NCI-H748 treated with DMSO at 0.1 percent for 48 hours (cell line): ENCODE results near the gene FOLR1.
"Not testable (repeated sequence)": the region's sequence is repeated elsewhere in the genome, so short reads cannot be mapped to it uniquely, and the experiment has no call there.

Experiments
- DNase-seq: peaks from one replicate; lab custom pipeline; 2025; lab: John Stamatoyannopoulos, UW

FOLR1 gene

GRCh38 chr11:72191961-72192381 is at the start of gene FOLR1:
FOLR1 (plus strand) TSS chr11:72192140; CDS start chr11:72192174, 34 bp downstream.
- DNase-seq, result no peak

DNA sequence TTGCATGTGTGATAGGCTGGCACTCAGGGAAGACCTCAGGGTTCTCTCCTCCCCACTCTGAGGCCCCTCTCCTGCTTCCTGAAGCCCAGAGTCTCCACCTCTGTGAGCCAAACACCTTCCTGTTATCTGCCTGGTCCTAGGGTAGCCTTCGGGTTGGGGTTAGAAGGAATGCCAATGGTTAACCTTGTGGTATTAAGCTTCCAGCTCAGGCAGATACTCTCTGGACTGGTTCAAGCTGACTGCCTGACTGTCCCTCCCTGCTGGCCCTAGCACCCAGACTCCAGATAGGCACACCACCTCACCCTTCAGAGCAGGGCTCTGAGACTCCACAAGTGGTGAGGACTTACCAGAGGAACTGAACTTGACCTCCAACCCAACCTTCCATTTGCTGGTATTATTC is 49.4 kb upstream of the FOLR1 start:
- not testable (repeated sequence) for DNase-seq

DNA sequence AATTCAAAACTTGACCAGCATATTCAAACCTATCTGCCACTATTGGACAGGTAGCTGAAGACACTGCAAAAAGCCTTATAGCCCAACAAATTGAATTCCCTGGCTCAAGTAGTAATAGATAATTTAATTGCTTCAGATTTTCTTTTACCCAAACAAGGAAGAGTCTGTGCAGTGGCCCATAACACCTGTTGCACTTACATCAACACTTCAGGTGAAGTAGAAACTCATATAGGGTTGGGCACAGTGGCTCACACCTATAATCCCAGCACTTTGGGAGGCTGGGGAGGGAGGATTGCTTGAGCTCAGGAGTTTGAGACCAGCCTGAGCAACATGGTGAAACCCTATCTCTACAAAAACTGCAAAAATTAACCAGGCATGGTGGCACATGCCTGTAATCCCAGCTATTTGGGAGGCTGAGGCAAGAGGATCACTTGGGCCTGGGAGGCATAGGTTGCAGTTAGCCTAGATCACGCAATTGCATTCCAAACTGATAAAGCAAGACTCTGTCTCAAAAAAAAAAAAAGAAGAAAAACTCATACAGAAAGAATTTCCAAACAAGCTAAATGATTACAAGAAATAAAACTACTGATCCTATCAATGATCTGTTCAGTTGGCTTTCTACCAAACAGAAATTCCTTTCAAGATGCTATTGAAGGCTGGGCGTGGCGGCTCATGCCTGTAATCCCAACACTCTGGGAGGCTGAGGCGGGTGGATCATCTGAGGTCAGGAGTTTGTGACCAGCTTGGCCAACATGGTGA is 47.0 kb upstream of the FOLR1 start:
- no peak for DNase-seq

- no peak for DNase-seq
These were observed 45.3 kb upstream of the FOLR1 start for GRCh38 chr11:72146625-72147024.

DNA sequence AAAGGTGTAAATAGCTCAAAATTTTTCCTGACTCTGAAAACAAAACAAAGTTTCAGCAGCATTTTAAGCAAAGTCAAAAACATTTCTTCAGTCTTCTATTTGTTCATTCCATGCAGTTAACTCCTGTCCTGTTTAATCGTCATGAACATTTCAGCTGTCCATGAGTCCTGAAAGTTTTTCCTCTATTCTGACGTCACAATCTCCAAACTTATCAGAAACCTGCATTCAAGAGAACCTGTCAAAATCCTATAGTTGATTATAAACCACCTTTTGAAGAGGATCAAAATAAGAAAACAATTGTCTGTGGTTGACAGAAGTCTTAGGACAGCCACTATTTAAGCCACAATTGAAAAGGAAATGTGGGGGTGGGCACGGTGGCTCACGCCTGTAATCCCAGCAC is 41.1 kb upstream of the FOLR1 start:
- DNase-seq, result no peak

DNA sequence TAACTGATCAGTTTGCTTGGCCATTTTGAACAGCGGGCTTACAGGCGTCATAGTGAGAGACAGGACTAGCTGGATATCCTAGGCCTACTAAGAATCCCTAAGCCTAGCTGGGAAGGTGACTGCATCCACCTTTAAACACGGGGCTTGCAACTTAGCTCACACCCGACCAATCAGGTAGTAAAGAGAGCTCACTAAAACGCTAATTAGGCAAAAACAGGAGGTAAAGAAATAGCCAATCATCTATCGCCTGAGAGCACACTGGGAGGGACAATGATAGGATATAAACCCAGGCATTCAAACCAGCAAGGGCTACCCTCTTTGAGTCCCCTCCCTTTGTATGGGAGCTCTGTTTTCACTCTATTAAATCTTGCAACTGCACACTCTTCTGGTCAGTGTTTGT is 38.1 kb upstream of the FOLR1 start:
- DNase-seq, result not testable (repeated sequence)

DNA sequence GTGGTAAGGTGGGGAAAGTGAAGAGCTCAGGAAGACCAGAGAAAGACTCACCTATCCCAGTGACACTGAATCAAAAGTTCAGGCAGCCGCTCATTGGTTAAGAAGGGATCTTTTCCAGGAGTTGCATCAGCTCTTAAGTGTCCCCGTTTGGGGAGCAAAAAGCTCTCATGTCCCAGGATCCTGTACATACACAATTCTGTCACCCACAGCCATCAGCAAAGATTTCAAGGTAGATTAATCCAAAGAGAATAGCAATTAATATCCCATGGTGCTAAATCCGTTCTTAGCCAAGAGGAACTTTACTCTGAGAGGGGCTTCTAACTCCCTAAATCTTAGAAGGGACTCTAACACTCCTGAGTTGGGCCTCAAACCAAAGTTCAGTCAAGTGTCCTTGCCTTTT is 37.1 kb upstream of the FOLR1 start:
- no peak for DNase-seq

GRCh38 chr11:72155751-72156150 is 36.2 kb upstream of the FOLR1 start:
- DNase-seq, result no peak

DNA sequence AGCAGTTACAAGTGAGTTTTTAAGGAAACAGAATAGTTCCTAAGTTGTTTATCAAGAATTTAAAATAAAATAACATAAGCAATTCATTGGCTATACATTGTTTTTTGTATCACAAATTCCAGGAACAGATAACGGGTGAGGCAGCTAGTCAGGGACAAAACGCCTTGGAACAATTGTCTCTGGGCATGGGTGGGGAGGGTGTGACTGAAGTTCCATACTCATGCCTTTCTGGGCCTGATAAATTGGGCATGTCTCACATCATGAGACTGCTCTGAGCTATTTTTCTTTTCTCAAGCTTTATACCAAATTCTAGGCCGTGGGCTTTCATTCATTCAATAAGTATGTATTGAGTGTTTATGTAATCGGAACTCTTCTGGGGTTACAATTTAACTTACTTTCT is 34.8 kb upstream of the FOLR1 start:
- no peak for DNase-seq

GRCh38 chr11:72160319-72160718 is 31.6 kb upstream of the FOLR1 start:
- DNase-seq, result no peak

GRCh38 chr11:72162891-72163492 is 28.9 kb upstream of the FOLR1 start:
- DNase-seq, result no peak

- not testable (repeated sequence) for DNase-seq
These were observed 27.8 kb upstream of the FOLR1 start for GRCh38 chr11:72164187-72164586.

DNA sequence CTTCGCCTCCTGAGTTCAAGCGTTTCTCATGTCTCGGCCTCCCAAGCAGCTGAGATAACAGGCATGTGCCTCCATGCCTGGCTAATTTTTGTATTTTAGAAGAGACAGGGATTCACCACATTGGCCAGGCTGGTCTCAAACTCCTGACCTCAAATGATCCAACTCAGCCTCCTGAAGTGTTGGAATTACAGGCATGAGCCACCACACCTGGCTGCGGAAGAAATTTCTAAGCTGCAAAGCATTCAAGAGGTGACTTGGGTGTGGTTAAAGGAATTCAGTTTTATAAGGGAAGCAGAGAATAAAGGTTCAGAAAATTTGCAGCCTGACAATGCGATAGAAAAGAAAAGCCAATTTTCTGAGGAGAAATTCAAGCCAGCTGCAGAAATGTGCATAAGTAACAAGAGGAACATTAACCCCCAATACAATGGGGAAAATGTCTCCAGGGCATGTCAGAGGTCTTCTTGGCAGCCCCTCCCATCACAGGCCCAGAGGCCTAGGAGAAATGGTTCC is 22.8 kb upstream of the FOLR1 start:
- not testable (repeated sequence) for DNase-seq

GRCh38 chr11:72169754-72170153 is 22.2 kb upstream of the FOLR1 start:
- DNase-seq, result not testable (repeated sequence)

DNA sequence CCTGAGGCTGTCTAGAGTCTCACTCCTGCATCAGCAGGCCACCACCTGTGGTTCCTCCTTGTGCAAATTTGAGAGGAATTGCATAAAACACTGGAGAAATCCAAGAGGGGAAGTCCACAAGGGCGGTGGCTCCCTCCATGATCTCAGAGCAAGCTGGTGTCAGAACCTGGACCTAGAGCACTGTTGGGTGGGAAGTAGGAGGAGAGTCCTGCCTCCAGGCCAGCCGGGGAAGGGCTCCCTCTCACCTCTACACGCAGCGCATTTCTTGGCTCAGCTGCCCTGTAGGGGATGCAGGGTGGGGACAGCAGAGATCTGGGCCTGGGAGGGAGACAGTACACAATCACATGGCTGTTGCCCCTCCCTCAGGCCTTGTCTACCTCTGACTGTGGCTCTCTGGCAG is 19.9 kb upstream of the FOLR1 start:
- DNase-seq, result not testable (repeated sequence)

- DNase-seq, result no peak
These were observed 18.6 kb upstream of the FOLR1 start for GRCh38 chr11:72173291-72173690.

DNA sequence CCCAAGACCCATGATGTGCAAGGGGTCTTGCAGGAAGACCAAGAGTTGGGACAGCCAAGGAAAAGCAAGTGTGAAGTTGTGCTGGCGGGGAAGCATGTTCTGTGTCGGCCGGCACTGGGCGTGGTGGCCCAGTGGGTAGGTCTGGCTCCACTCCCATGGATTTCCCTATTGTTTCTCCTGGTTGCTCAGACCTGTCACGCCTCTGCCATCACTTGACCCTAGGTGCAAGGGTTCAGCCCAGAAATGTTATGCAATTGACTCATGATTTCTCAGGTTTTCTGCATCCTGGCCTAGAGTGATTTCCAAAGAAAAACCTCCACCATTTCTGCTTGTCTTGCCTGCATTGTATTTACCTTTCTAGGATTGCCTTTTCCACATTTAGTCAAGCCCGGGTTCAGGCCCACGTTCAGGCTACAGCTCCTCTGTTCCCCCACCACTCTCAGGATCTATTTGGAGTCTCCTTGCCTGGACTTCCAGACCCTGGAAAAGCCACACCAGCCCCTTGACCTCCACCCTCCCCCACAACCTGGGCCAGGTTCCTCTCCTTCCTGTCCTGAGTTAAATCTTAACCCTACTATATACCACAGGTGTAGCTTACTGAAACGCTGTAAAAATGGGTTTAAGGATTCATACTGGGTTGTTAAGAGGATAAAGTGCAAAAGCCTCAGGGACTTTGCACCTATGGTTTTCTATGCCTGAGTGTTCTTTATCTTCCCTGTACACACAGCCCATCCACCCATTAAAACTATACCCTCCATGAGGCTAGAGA is 17.5 kb upstream of the FOLR1 start:
- DNase-seq, result no peak

DNA sequence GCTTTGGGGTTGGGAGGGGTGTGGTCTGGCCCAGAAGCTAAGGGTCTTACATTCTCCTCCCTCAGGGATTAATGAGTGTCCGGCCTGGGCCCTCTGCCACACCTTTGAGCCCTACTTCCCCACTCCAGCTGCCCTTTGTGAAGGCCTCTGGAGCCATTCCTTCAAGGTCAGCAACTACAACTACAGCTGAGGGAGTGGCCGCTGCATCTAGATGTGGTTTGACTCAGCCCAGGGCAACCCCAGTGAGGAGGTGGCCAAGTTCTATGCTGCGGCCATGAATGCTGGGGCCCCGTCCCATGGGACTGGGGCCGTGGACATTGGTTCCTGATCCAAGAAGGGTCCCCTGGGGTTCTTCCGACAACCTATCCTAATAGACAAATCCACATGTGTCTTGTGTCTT is 14.3 kb upstream of the FOLR1 start:
- no peak for DNase-seq

DNA sequence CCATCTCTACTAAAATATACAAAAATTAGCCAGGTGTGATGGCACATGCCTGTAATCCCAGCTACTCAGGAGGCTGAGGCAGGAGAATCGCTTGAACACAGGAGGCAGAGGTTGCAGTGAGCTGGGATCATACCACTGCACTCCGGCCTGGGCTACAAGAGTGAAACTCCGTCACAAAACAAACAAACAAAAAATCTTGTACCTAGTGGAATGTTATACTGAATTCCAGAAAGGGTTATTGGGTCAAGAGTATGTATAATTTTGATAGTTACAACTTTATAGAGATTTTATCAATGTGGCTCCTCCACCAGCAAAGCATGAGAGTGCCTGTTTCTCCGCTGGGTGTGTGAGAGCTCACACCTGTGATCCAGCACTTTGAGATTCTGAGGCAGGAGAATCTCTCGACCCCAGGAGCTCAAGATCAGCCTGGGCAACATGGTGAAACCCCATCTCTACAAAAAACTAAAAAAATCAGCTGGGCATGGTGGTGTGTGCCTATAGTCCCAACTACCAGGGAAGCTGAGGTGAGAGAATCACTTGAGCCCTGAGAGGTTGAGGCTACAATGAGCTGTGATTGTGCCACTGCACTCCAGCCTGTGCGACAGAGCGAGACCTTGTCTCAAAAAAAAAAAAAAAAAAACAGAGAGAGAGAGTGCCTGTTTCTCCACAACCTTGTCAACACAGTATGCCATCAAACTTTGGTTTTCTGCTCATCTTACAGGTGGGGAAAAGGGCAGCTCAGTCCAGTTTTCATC is 12.7 kb upstream of the FOLR1 start:
- DNase-seq, result no peak

DNA sequence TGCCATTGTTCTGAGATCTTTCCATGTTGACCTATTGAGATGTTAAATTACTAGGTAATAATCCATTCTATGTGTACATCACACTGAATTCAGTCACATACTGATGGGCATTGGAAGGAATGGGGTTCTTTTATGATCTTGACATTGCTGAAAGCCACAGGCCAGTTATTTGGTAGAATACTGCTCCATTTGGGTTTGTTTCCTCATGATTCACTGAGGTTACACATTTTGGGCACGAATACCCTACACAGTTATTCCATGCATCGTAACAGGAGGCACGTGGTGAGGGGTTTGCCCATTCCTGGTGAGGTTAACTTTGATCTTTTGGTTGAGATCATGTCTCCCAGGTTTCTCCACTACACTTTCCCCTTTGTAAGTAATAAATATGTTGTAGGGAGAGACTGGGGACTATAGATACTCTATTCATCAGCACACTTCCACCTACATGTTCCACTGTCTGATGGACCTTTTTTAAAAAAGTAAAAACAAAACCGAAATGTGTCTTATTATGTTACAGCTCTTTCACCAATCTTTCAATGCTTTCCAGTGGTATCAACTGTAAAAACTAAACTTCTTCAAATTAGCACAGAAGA is 12.0 kb upstream of the FOLR1 start:
- no peak for DNase-seq

DNA sequence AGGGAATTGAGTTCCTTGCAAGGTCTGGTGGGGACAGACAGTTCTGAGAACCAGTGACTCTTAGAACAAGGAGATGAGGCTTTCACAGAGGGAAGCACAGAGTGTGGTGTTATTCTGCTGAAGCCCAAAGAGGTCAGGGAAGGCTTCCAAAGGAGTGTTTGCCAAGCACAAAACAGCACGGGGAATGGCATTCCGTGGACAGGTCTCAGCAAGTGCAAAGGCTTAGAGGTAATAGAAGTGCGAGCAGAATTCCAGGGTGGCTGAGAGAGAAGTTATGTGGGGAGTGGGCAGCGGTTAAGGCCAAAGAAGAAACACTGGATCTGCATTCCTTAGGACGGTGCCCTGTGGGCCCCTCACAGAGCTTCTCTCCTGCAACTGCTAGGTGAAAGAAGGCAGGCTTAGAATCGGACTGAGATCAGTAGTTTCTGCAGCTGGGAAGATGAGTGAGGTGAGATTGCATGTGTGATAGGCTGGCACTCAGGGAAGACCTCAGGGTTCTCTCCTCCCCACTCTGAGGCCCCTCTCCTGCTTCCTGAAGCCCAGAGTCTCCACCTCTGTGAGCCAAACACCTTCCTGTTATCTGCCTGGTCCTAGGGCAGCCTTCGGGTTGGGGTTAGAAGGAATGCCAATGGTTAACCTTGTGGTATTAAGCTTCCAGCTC is 10.9 kb upstream of the FOLR1 start:
- not testable (repeated sequence) for DNase-seq
